Endothelial cell (in vitro differentiated cells): ENCODE data around the gene CBX2. TPM values are rescaled to one million over a fixed set of nuclear protein-coding genes. Genes with fewer than 3 reads are reported as not detected.

Experiments used
- DNase-seq: peaks from one replicate; pipeline ENCODE4 v3.0.0; 2021; ENCODE audit warnings: low spot score
- H3K27ac Mint-ChIP-seq: one replicate; pipeline ENCODE4 v1.8.0; 2021; ENCODE audit warnings: mixed read lengths, inconsistent platforms; ENCODE audit not compliant: unreplicated experiment
- H3K27me3 Mint-ChIP-seq: one replicate; pipeline ENCODE4 v1.8.0; 2021; ENCODE audit warnings: mild to moderate bottlenecking, moderate library complexity, mixed read lengths, inconsistent platforms; ENCODE audit not compliant: unreplicated experiment
- H3K36me3 Mint-ChIP-seq: one replicate; pipeline ENCODE4 v1.8.0; 2021; ENCODE audit warnings: mild to moderate bottlenecking, low read depth, mixed read lengths, inconsistent platforms; ENCODE audit not compliant: unreplicated experiment
- H3K4me1 Mint-ChIP-seq: one replicate; pipeline ENCODE4 v1.8.0; 2021; ENCODE audit warnings: mild to moderate bottlenecking, mixed read lengths, inconsistent platforms; ENCODE audit not compliant: unreplicated experiment
- H3K4me3 Mint-ChIP-seq: one replicate; pipeline ENCODE4 v1.8.0; 2021; ENCODE audit warnings: mild to moderate bottlenecking, mixed read lengths, inconsistent platforms; ENCODE audit not compliant: unreplicated experiment
- H3K9me3 Mint-ChIP-seq: one replicate; pipeline ENCODE4 v1.8.0; 2021; ENCODE audit warnings: mixed read lengths, inconsistent platforms; ENCODE audit not compliant: unreplicated experiment
- total RNA-seq: library from RNA; stranded (reverse); fragmentation: NEBNext Ultra II Directional; extraction: Animal tissue kit (Norgen Biotek cat#: 25700); gene quantifications from one replicate; pipeline ENCODE4 v1.2.1, GENCODE V29; 2021; ENCODE audit not compliant: unreplicated experiment
- TF ChIP-seq, protein P1 (sequence below): fragments of 200-600 bp; sonication (generic); IDR thresholded peaks from one replicate; pipeline ENCODE4 v1.5.0; 2021; ENCODE audit warnings: antibody characterized with exemption; ENCODE audit not compliant: unreplicated experiment

The CBX2 gene
- total RNA-seq, 1 donor from 2014 or later: 50.0 TPM

DNA sequence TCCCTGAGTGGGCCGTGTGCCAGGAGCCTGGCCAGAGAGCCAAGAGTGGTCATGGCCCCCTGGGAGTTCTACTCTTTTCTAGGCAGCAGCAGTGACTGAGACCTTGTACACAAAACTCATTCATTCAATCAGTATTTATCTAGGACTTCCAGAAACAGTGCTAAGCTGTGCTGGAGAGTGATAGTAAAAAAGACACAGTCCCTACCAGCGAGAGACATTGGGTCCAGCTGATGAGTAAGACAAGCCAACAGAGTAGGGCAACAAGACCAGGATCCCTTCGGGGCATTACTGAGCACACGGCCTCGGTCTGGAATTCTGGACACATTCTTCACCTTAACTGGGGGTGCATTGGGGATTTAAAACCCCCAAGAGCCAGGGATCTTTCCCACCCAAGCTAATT lies 41.1 kb downstream of the CBX2 start:
- Mint-ChIP-seq H3K4me1 (peaks cover 3% of the 10 kb centered on the region), H3K27me3 (peaks cover 26% of the 10 kb centered on the region), H3K4me3 (no peak overlapping the region), H3K36me3 (no peaks in the 10 kb centered on the region), H3K9me3 (no peaks in the 10 kb centered on the region), H3K27ac (no peak overlapping the region)
- DNase-seq: no peak
- TF ChIP-seq, protein P1, sequence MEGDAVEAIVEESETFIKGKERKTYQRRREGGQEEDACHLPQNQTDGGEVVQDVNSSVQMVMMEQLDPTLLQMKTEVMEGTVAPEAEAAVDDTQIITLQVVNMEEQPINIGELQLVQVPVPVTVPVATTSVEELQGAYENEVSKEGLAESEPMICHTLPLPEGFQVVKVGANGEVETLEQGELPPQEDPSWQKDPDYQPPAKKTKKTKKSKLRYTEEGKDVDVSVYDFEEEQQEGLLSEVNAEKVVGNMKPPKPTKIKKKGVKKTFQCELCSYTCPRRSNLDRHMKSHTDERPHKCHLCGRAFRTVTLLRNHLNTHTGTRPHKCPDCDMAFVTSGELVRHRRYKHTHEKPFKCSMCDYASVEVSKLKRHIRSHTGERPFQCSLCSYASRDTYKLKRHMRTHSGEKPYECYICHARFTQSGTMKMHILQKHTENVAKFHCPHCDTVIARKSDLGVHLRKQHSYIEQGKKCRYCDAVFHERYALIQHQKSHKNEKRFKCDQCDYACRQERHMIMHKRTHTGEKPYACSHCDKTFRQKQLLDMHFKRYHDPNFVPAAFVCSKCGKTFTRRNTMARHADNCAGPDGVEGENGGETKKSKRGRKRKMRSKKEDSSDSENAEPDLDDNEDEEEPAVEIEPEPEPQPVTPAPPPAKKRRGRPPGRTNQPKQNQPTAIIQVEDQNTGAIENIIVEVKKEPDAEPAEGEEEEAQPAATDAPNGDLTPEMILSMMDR: no peak

DNA sequence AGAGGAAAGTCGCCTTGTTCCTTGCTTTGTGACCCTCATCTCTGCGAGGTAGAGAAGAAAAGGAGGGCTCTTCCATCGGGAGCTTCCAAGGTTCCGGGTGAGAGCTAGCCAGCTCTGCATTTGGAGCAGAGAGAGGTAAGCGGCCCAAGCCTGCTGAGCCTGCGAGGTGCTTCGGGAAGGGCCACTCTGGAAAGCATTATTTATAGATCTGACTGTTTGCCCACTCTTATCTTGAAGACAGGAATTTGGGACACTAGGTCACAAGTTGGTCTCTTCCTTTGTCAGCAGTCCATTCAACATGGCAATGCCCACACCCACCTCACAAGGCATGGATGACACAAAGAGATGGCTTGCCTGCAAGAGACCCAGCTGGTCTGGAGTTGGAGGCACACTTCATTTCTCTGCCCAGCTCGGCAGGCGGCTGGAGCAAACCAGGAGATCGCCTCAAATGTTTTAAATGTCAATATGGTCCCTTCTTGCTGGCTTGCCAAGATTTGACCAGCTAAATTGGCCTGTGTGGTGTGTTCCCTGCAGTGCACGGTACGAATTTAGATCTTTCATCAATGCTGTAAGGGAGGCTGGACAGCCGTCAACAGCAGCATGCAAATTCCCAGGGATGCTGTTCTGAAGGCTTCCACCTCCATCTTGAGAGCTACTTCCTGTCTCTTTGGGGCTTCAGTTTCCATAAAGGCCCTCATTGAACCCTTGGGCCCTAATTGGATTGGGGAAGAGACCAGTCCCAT lies 41.8 kb downstream of the CBX2 start:
- Mint-ChIP-seq H3K36me3 (peaks cover 5% of the 10 kb centered on the region), H3K9me3 (no peaks in the 10 kb centered on the region), H3K4me3 (no peak overlapping the region), H3K27ac (no peak overlapping the region), H3K27me3 (peaks cover 22% of the 10 kb centered on the region), H3K4me1 (peaks cover 3% of the 10 kb centered on the region)
- TF ChIP-seq, protein P1: no peak
- no peak for DNase-seq

DNA sequence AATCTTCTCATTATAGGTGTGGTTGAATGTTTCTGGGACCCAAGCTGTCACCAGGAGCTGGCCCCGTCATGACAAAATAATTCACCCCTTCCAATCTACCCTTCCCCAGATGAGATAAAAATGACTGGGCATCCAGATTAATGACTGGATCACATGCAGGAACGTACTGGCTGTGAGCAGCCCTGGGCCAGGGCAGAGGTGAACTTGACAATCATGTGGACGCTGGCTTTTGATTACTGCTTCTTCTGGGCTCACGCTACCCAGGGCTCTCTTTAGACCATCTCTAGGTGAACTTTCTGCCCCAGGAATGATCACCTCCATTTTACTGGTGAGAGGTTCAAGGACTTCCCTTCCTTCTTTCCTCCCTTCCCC lies 43.0 kb downstream of the CBX2 start:
- H3K4me1 Mint-ChIP-seq: peaks cover 3% of the 10 kb centered on the region
- TF ChIP-seq, protein P1: no peak
- H3K4me3 Mint-ChIP-seq: no peak overlapping the region
- no peaks in the 10 kb centered on the region for H3K9me3 Mint-ChIP-seq
- no peak for DNase-seq
- H3K27ac Mint-ChIP-seq: no peak overlapping the region
- peaks cover 24% of the 10 kb centered on the region for H3K27me3 Mint-ChIP-seq
- H3K36me3 Mint-ChIP-seq: peaks cover 5% of the 10 kb centered on the region

DNA sequence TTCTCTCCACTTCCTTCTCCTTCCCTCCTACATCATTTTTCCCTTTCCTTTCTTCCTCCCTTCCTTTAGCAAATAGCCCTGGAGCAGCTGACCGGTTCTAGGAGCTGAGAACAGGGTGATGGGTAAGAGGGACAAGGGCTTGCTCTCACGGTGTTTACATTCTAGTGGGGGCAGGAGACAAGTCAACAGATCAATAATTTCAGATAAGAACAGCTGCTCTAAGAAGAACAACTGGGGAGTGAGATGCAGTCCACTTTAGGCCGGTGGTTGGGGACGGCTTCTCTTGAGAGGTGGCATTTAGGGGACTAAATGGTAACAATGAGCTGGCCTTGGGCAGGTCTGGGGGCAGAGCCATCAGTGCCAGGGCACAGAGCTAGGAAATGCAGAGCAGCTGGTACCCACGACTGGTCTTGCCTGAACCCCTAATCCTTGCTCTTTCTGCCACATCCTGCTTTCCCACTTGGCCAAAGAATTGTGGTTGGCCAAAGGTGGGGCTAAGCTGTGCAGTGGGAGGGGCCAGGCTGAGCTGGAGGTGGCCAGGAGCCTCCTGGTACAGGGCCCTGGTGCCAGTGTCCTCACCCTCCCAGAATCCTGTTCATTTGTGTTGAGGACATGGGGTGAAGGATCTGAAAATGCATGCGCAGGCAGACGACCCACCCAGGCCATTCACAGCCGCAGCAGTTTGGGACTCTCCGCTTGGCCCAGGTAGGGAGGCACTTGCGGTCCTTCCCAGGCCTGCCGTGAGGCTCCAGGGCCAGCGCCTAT lies 43.6 kb downstream of the CBX2 start:
- Mint-ChIP-seq H3K4me3 (no peak overlapping the region), H3K27ac (no peak overlapping the region), H3K36me3 (peaks cover 5% of the 10 kb centered on the region), H3K4me1 (peaks cover 5% of the 10 kb centered on the region), H3K9me3 (no peaks in the 10 kb centered on the region), H3K27me3 (peaks cover 19% of the 10 kb centered on the region)
- TF ChIP-seq, protein P1: no peak
- DNase-seq: no peak

DNA sequence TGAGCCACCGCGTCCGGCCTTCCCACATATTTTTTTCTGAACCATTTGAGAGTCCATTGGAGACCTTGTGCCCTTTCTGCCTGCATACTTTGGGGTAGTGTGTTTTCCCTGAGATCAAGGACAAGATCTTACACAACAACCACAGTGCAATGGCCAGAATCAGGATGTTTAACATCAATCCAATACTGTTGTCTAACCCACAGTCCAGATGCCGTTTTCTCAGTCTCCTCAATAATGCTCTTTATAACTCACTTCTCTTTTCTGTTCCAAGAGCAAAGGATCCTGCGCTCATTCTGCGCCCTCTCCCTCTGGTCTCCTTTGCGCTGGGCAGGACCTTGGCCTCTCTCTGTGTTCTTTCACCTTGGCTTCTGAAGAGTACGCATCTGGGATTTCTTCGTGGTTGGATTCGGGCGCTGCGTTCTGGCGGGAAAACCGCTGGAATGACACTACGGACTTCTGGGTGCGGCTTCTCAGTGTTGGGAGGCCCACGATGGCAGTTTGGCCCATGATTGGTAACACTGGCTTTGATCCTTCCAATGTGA lies 44.7 kb downstream of the CBX2 start:
- Mint-ChIP-seq H3K4me3 (no peak overlapping the region), H3K27me3 (peaks cover 22% of the 10 kb centered on the region), H3K36me3 (peaks cover 5% of the 10 kb centered on the region), H3K4me1 (peaks cover 13% of the 10 kb centered on the region), H3K9me3 (no peaks in the 10 kb centered on the region), H3K27ac (no peak overlapping the region)
- TF ChIP-seq, protein P1: no peak
- no peak for DNase-seq
